ENCODE data around the gene TPSB2.
"Not testable (repeated sequence)": the region's sequence is repeated elsewhere in the genome, so short reads cannot be mapped to it uniquely, and the experiment has no call there.

The TPSB2 gene

DNA sequence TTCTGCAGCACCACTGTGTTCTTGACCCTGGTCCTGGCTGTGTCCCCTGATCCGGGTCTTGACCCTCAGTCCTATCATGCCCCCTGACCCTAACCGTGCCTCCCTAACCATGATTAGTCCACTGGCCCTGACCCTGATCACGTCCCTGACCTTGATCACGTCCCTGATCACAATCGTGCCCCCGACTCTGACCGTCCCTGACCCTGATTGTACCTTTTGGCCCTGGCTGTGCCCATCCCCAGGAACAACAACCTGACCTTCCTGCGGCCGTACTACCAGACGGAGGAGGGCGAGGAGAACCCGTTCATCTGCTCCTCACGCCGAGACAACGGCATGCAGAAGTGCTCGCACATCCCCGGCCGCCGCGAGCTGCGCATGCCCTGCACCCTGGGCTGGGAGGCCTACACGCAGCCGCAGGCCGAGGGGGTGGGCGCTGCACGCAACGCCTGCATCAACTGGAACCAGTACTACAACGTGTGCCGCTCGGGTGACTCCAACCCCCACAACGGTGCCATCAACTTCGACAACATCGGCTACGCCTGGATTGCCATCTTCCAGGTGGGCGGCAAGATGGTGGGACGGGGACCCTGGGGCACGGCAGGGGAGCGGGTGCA is 29.9 kb downstream of the TPSB2 start:
- TF ChIP-seq, protein P1, sequence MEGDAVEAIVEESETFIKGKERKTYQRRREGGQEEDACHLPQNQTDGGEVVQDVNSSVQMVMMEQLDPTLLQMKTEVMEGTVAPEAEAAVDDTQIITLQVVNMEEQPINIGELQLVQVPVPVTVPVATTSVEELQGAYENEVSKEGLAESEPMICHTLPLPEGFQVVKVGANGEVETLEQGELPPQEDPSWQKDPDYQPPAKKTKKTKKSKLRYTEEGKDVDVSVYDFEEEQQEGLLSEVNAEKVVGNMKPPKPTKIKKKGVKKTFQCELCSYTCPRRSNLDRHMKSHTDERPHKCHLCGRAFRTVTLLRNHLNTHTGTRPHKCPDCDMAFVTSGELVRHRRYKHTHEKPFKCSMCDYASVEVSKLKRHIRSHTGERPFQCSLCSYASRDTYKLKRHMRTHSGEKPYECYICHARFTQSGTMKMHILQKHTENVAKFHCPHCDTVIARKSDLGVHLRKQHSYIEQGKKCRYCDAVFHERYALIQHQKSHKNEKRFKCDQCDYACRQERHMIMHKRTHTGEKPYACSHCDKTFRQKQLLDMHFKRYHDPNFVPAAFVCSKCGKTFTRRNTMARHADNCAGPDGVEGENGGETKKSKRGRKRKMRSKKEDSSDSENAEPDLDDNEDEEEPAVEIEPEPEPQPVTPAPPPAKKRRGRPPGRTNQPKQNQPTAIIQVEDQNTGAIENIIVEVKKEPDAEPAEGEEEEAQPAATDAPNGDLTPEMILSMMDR (IDR thresholded peaks at IDR 0.05; ENCODE audit: low read depth, low read length): no peak
- DNase-seq (ENCODE audit: low read depth in 2 of 2): no peak
- H3K4me3 ChIP-seq (replicated peaks in 1 of 2; ENCODE audit: low read depth in 2 of 2, low read length in 2 of 2): no peak overlapping the region

DNA sequence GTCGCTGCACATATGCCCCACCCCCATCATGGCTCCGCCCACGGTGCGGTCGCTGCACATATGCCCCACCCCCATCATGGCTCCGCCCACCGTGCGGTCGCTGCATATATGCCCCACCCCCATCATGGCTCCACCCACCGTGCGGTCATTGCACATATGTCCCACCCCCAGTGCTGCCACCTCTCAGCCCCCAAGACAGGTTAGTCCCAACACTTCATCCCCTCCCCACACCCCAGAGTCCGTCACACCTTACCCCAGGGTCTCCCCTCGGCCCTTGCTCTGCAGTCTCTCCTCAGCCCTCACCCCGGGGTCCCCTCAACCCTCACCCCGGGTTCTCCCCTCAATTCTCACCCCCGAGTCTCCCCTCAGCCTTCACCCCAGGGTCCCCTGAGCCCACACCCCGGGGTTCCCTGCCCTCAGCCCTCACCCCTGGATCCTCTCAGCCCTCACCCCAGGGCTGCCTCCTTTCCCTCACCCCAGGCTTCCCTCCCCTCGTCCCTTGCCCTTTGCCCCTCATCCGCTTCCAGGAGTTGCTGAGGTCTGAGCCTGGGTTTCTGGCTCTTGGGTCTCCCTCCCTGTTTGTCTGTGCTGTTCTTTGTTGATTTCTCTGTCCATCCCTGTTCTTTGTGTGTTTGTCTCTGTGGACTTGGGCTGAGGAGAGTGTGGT is 30.5 kb downstream of the TPSB2 start:
- TF ChIP-seq, protein P1 (IDR thresholded peaks at IDR 0.05; ENCODE audit: low read depth, low read length): no peak
- no peak overlapping the region for H3K4me3 ChIP-seq (replicated peaks in 1 of 2; ENCODE audit: low read depth in 2 of 2, low read length in 2 of 2)
- no peak for DNase-seq (ENCODE audit: low read depth in 2 of 2)

DNA sequence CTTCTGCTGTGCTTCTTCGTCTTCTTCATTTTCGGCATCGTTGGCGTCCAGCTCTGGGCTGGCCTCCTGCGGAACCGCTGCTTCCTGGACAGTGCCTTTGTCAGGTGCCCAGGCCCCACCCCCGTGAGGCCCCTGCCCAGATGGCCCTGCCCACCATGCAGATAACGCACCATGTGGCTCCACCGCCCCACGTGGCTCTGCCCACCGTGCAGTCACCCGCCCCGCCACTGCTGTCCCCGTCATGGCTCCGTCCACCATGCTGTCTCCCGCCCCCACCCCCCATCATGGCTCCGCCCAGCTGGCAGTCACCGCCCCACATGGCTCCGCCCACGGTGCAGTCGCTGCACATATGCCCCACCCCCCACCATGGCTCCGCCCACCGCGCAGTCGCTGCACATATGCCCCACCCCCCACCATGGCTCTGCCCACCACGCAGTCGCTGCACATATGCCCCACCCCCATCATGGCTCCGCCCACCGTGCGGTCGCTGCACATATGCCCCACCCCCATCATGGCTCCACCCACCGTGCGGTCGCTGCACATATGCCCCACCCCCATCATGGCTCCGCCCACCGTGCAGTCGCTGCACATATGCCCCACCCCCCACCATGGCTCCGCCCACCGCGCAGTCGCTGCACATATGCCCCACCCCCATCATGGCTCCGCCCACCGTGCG is 31.2 kb downstream of the TPSB2 start:
- DNase-seq (ENCODE audit: low read depth in 2 of 2); H3K4me3 ChIP-seq (replicated peaks in 1 of 2; ENCODE audit: low read depth in 2 of 2, low read length in 2 of 2): not testable (repeated sequence)

DNA sequence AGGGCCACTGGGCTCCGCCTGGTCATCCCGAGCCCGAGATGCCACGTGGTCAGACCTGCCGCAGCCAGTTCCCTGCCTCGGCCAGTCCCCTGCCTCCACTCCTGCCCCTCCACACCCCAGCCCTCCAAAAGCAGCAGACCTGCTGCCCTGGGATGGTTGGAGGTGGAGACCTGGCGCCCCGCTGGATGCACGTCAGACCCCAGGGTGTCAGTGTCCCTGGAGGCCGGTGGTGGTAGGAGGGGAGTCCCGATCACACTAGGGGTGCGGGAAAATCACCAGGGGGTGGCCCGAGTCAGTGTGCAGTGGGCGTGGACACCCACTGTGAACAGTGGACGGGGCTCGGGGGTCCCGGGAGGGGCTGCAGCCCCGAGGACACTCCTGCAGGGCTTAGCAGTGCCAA is 31.8 kb downstream of the TPSB2 start:
- TF ChIP-seq, protein P1 (IDR thresholded peaks at IDR 0.05; ENCODE audit: low read depth, low read length): no peak
- no peak for DNase-seq (ENCODE audit: low read depth in 2 of 2)

DNA sequence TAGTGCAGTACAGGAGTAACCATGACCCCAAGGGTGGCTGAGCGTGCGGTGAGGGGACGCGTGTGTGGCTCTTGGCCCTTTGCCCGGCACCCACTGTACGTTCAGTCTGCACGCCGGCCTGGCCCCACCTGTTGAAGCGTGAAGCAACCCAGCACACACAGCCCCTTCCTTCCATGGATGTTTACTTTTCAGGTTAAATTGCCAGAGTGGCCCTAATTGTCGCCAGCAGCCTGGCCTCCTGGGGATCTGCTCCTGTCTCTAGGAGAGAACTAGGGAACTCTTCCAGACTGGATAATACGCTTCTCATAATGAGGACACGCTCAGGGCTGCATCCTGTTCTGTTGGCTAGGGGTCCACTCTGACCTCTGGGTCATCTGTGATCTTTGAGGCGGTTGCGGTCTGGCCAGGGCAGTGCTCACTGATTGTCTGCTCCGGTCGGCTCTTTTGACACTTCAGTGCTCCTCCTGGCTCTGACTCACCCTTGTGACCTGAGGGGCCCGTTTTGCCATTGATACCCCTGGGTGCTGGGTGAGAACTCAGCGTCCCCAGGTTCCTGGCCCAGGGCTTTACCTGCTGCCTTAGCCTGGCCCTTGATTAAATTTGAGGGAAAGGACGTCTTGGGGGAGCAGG is 32.6 kb downstream of the TPSB2 start:
- no peak for DNase-seq (ENCODE audit: low read depth in 2 of 2)

More for the DNA sequence above, 31.8 kb downstream of the TPSB2 start:
- H3K4me3 ChIP-seq (replicated peaks in 1 of 2; ENCODE audit: low read depth in 2 of 2, low read length in 2 of 2): no peak overlapping the region

DNA sequence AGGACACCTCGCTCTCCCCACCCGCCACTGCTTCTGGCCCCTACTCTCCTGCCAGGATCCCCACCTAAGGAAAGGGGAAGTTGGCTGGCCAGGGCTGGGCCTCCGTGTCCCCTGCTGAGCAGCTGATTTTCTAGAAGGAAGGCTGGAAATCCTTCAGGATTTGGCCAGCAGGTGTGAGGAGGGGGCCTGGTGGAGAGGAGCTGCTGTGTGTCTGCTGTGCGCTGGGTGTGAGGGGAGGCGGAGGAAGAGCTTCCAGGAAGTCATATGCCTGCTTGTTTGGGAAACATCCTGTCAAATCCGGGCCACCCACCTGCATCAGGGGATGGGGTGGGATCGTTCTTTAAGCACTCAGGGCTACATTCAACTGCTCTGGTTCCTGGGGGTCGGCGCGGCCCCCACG is 33.5 kb downstream of the TPSB2 start:
- H3K4me3 ChIP-seq (replicated peaks in 1 of 2; ENCODE audit: low read depth in 2 of 2, low read length in 2 of 2): no peak overlapping the region
- TF ChIP-seq, protein P1 (IDR thresholded peaks at IDR 0.05; ENCODE audit: low read depth, low read length): no peak
- no peak for DNase-seq (ENCODE audit: low read depth in 2 of 2)

More for the DNA sequence above, 32.6 kb downstream of the TPSB2 start:
- no peak overlapping the region for H3K4me3 ChIP-seq (replicated peaks in 1 of 2; ENCODE audit: low read depth in 2 of 2, low read length in 2 of 2)
- TF ChIP-seq, protein P1 (IDR thresholded peaks at IDR 0.05; ENCODE audit: low read depth, low read length): no peak

DNA sequence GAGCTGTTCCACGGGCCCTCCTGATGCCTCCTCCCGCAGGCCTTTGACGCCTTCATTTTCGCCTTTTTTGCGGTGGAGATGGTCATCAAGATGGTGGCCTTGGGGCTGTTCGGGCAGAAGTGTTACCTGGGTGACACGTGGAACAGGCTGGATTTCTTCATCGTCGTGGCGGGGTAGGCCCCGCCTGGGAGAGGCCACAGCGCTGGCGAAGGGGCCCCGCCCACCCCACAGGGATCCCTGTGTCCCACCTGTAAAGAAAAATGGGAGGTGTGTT is 34.7 kb downstream of the TPSB2 start:
- no peak for DNase-seq (ENCODE audit: low read depth in 2 of 2)
- H3K4me3 ChIP-seq (replicated peaks in 1 of 2; ENCODE audit: low read depth in 2 of 2, low read length in 2 of 2): no peak overlapping the region

More for the DNA sequence above, 34.7 kb downstream of the TPSB2 start:
- TF ChIP-seq, protein P1 (IDR thresholded peaks at IDR 0.05; ENCODE audit: low read depth, low read length): no peak

All from cardiac fibroblast (primary cell).